Right hindlimb (tissue), 1 donor: Measurements from ENCODE around the gene SLC5A3.

Source experiments
- DNase-seq: peaks from one replicate; pipeline ENCODE4 v3.0.0-alpha.2; 2018

Gene SLC5A3

DNA sequence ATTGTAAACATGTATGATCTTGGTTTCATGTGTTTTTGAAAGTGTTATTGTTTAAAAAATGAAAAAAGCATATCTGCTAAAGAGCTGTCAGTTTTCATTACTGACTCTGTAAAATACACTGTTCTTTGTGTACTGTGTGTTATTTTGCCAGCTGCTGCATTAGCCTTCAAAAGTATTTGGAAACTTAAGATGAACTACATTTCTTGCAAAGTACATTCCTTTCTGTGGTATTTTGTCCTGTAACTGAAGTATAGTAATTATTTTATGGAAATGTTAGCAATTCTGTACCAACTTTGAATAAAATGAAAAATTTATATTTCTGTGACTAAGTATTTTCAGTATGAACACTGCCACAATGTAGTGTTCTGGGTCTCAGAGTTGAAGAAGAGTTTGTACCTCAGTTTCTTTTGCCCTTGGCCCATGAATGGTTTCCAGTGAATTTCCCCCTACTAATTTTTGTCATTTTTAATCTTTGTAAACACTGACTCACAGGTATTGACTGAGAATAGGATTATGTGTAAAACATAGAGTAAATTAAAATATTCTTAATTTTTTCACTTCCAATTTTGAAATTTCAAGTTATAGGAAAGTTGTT is 32.7 kb downstream of the SLC5A3 start:
- DNase-seq, result no peak

DNA sequence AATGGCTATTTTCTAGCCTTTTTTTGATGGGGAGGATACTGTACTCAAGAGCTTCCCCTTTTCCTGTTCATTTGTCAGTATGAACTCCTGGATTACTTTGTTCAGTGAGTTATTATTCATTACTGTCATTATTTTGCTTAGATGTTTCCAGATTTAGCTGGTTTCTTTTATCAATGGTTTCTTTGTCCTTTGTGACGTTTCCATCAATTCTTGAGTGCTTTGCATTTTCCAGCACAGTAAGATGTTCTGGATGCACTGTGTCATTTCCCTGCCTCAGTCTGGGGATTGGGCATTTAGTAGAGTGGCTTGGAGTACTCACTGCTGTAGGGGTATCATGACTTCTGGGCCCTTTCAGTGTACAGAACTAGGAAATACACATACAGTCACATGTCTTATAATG is 34.2 kb downstream of the SLC5A3 start:
- DNase-seq, result no peak

DNA sequence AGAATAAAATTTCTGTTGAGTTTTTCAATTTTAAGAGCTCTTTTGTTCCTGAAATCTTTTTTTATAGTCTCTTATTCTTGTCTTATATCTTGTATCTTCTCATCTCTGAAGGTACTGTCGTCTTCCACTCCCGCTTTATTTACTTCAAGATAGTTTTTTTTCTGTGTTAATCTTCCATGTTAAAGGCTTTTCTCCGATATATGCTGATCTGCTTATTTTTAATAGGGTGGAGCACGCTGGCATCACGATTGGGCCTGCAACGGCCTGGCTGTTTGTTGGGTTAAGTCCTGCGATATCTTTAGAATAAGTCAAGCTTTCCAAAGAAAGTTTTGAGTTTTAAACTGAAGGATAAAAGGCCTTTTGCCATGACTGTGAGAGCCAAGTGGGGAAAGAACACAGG is 35.7 kb downstream of the SLC5A3 start:
- DNase-seq, result no peak

DNA sequence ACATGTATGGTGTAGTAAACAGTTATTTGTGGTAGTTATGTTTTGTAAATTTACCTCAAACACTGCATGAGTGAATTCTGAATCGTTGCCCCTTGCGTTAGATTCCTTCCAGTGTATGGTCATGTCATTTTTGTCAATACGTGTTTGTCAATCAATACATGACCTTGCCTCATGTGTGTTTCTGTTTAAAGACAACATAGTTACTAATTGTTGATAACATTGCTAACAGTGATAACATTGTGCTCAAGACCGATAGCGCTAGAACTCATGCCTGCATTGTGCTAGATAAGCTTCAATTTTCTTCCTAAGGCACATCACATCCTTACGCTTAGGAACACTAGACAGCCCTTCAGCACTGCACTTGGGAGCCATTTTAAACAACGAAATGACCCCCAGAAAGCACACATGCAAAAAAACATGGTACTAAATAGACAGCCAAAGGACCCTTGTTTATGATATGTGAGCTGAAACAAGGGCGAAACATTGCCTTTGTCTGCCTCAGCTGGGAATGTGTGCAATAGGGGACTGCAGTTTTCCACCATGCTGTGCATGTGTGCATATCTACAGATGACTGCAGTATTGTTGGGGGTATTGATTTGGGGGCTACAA is 37.3 kb downstream of the SLC5A3 start:
- DNase-seq, result no peak

DNA sequence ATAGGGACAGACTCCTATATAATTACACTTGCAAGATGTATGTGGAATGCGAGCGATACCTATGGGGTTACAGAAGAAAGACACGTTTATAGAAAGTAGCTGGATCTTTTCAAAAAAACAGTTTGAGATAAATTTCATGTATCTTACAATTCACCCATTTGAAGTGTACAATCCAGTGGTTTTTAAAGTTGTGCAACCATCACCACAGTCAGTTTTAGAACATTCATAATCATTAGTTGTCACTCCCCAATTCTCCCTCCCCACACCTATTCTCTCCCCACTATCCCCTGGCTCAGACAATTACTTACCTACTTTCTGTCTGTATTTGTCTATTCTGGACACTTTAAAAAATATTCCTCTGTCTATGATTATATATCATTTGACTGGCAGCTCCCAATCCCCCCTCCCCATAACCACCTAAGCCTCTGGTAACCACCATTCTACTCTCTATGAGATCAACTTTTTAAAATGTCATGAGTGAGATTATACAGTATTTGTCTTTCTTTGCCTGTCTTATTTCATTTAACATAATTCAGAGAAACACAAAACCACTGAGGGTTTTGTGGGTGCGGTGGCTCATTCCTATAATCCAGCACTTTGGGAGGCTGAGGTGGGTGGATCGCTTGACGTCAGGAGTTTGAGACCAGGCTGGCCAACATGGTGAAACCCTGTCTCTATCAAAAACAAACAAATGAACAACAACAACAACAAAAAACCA is 39.1 kb downstream of the SLC5A3 start:
- no peak for DNase-seq

DNA sequence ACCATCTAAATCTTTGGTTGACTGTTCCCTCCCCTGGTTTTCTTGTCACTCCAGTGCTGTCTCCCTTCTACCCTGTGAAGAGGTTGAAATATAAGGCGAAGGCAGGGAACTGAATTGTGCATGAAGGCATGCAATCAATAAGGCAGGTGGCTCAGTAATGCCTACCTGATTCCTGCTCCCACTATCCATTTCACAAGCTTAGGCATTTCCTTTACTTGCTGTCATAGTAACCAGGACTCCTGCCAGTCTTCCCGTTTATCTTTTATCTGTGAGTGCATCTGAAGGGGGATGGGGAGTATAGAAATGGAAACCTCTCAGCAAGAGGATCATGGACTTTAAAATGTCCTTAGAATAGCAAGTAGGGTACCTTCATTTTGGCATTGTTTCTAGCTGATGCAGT is 40.5 kb downstream of the SLC5A3 start:
- DNase-seq, result no peak

DNA sequence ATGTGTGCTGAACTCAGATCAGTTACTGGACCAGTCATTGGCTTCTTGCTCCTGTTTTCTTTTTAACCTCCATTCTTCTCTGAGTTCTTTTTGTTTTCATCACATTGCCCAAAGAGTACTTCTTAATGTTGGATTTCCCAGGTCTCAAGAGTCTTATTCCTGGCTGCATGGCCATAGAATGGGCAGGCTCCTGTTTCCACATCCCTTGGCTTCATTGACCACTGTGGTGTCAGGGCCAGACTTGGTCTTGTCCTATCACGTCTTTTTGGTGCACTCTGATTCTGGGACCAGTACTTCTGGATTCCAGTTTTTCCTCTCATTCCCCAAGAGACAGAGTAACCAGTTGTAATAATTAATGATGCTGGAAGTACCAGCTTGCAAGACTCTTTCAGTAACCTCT is 41.8 kb downstream of the SLC5A3 start:
- DNase-seq, result no peak

DNA sequence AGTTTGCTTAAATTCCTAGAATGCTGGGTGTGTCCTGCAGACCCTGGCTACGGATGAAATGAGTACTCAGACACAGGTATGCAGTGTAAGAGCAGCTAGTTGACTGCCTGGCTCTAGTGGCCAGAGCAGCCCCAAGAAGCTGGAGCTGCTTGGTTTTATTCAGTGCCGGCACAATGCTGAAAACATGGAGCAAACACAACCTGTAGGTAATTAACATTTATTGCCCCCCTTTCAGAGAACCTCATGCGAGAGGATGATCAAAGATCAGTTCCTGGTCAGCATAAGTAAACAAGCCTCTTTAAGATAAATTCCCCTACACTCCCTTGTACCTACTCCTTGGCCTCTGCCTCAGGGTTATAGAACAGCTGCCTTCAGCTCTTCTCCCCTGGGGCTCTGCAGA is 43.2 kb downstream of the SLC5A3 start:
- DNase-seq, result no peak

DNA sequence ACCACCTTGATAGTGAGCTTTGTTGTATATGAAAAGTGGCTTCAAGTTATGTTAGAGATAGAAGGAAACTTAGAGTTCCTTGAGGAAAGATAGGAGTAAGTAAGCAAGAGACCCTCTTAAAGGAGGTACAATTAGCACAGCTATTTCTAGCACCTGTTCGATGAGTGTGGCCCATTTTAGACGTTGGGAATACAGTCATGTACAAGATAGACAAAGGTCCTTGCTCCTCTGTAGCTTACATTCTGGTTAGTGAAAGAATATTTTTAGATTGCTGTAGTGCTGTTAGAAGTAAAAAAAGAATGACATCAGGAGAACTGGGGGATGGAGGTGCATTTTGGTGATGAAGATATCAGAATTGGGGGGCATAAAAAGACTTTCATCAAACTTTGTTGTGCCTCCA is 47.5 kb downstream of the SLC5A3 start:
- no peak for DNase-seq

DNA sequence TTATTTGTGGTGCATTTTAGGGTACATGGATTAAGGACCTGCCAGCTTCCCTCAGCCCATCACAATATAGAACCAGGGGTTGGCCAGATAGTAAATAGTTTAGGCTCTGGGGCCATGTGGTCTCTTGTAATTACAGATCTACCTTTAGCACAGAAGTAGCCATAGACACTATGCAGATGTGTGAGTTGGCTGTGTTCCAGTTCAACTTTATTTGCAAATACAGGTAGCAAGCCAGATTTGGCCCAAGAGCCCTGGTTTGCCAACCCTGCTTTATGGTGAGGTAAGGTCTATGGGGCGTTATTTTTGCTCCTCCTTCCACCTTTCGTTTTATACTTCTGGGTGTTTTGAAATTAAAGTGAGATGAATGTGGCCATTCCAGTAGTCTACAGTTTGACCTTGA is 48.7 kb downstream of the SLC5A3 start:
- DNase-seq, result no peak
